GM21367 (cell line): Measurements from ENCODE around the gene SNX6.
"Not testable (repeated sequence)": the region's sequence is repeated elsewhere in the genome, so short reads cannot be mapped to it uniquely, and the experiment has no call there.

Experiments used
- ATAC-seq: cut with Tn5 transposase; IDR thresholded peaks from one replicate; pipeline ENCODE4 v1.9.1; 2021; ENCODE audit not compliant: unreplicated experiment

The SNX6 gene

GRCh38 chr14:34629657-34630529 is at the start of gene SNX6:
SNX6 (minus strand) TSS chr14:34630148; CDS start chr14:34630116, 32 bp downstream.
- ATAC-seq: peak; percentile 88

GRCh38 chr14:34678735-34679134 is 48.8 kb upstream of the SNX6 start:
- no peak for ATAC-seq

- no peak for ATAC-seq
These were observed 48.4 kb upstream of the SNX6 start for GRCh38 chr14:34678306-34678705.

- no peak for ATAC-seq
These were observed 46.7 kb upstream of the SNX6 start for GRCh38 chr14:34676516-34677211.

GRCh38 chr14:34673702-34674101 is 43.8 kb upstream of the SNX6 start:
- no peak for ATAC-seq

GRCh38 chr14:34671716-34672115 is 41.8 kb upstream of the SNX6 start:
- no peak for ATAC-seq

- ATAC-seq: no peak
These were observed 38.2 kb upstream of the SNX6 start for GRCh38 chr14:34668111-34668510.

GRCh38 chr14:34667007-34667406 is 37.1 kb upstream of the SNX6 start:
- ATAC-seq: no peak

- no peak for ATAC-seq
These were observed 36.0 kb upstream of the SNX6 start for GRCh38 chr14:34665785-34666435.

- no peak for ATAC-seq
These were observed 32.7 kb upstream of the SNX6 start for GRCh38 chr14:34662561-34663088.

- no peak for ATAC-seq
These were observed 30.8 kb upstream of the SNX6 start for GRCh38 chr14:34660796-34661195.

GRCh38 chr14:34655959-34656358 is 26.0 kb upstream of the SNX6 start:
- ATAC-seq: no peak

- not testable (repeated sequence) for ATAC-seq
These were observed 23.1 kb upstream of the SNX6 start for GRCh38 chr14:34653073-34653472.

- not testable (repeated sequence) for ATAC-seq
These were observed 22.4 kb upstream of the SNX6 start for GRCh38 chr14:34652348-34652747.

- no peak for ATAC-seq
These were observed 21.0 kb upstream of the SNX6 start for GRCh38 chr14:34650786-34651584.

- ATAC-seq: not testable (repeated sequence)
These were observed 20.1 kb upstream of the SNX6 start for GRCh38 chr14:34650006-34650405.

- ATAC-seq: no peak
These were observed 19.4 kb upstream of the SNX6 start for GRCh38 chr14:34649344-34649743.

- no peak for ATAC-seq
These were observed 16.8 kb upstream of the SNX6 start for GRCh38 chr14:34646570-34647255.

- ATAC-seq: no peak
These were observed 13.4 kb upstream of the SNX6 start for GRCh38 chr14:34643361-34643760.

- ATAC-seq: no peak
These were observed 12.6 kb upstream of the SNX6 start for GRCh38 chr14:34642595-34642994.
